Activated T-cell treated with anti-CD3 and anti-CD28 coated beads for 24 hours (primary cell): ENCODE data around the gene TMEM154.
"Not testable (repeated sequence)": the region's sequence is repeated elsewhere in the genome, so short reads cannot be mapped to it uniquely, and the experiment has no call there.

Source experiments
- DNase-seq: peaks from one replicate; pipeline ENCODE4 v3.0.0-alpha.2; 2020; ENCODE audit warnings: low read depth

TMEM154 gene

GRCh38 chr4:152665691-152666395, 14.0 kb downstream of the TMEM154 start:
- no peak for DNase-seq

GRCh38 chr4:152664067-152664378, 15.8 kb downstream of the TMEM154 start:
- DNase-seq = not testable (repeated sequence)

- DNase-seq = no peak
These were observed 16.4 kb downstream of the TMEM154 start for GRCh38 chr4:152663203-152664066.

- no peak for DNase-seq
These were observed 18.1 kb downstream of the TMEM154 start for GRCh38 chr4:152661649-152662048.

GRCh38 chr4:152660526-152660925, 19.3 kb downstream of the TMEM154 start:
- no peak for DNase-seq

- no peak for DNase-seq
These were observed 20.0 kb downstream of the TMEM154 start for GRCh38 chr4:152659806-152660205.

GRCh38 chr4:152657657-152658056, 22.1 kb downstream of the TMEM154 start:
- DNase-seq = no peak

- DNase-seq = no peak
These were observed 24.3 kb downstream of the TMEM154 start for GRCh38 chr4:152655272-152656129.

- no peak for DNase-seq
These were observed 27.7 kb downstream of the TMEM154 start for GRCh38 chr4:152652102-152652501.

GRCh38 chr4:152651473-152652060, 28.2 kb downstream of the TMEM154 start:
- no peak for DNase-seq

- no peak for DNase-seq
These were observed 33.6 kb downstream of the TMEM154 start for GRCh38 chr4:152646221-152646620.

GRCh38 chr4:152644130-152644529, 35.7 kb downstream of the TMEM154 start:
- DNase-seq = no peak

GRCh38 chr4:152643153-152644035, 36.4 kb downstream of the TMEM154 start:
- no peak for DNase-seq

GRCh38 chr4:152640058-152640921, 39.5 kb downstream of the TMEM154 start:
- DNase-seq = no peak

- DNase-seq = no peak
These were observed 43.9 kb downstream of the TMEM154 start for GRCh38 chr4:152635851-152636250.

GRCh38 chr4:152634110-152634760, 45.6 kb downstream of the TMEM154 start:
- DNase-seq = no peak

- no peak for DNase-seq
These were observed 46.7 kb downstream of the TMEM154 start for GRCh38 chr4:152633118-152633517.

GRCh38 chr4:152630324-152630723, 49.5 kb downstream of the TMEM154 start:
- no peak for DNase-seq

GRCh38 chr4:152629908-152630307, 49.9 kb downstream of the TMEM154 start:
- no peak for DNase-seq

- no peak for DNase-seq
These were observed 51.7 kb downstream of the TMEM154 start for GRCh38 chr4:152628128-152628527.
